Right hindlimb (tissue), 1 donor: ENCODE data around the gene LHX4.

Experiments used
- DNase-seq: peaks from one replicate; pipeline ENCODE4 v3.0.0-alpha.2; 2018

The LHX4 gene

DNA sequence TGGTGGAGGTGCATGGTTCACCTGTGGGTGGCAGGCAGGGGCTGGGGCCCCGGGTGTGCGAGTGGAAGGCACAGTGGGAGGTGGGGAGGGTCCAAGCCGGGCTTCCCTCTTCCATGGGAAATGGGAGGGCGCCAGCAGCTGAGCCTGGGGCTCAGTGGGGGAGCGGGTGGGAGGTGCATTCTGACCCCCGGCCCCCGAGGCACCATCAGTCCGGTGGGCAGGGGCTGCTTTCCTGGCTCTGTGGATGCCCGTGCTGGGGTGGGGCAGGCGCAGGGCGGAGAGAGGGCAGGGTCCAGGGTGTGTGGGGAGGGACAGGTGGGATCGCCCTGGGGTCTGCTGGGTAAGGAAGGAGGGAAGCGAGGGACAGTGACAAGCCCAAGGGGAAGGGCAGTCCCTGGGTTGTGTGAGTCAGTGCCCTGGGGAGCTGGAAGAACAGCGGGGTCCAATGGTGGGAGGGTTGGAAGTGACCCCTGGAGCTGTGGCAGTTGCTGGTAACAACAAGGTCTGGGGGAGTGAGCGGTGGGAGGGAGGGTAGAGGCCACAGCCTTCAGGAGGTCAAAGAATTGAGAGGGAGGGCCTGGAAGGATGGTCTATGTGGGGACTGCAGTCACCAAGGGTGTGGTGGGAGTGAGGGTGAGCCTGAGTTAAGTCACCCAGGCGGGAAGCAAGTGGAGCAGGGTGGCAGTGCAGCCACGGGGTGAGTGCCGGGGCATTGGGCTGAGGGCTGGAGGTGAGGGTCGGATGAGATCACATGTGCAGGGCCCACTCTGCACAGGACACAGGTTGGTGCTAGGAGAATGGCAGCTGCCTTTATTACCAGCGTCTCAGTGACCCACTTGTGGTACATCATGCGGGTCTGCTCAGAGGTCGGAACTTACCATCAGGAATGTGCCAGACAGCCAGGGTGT, 29.6 kb downstream of the LHX4 start:
- DNase-seq = no peak

DNA sequence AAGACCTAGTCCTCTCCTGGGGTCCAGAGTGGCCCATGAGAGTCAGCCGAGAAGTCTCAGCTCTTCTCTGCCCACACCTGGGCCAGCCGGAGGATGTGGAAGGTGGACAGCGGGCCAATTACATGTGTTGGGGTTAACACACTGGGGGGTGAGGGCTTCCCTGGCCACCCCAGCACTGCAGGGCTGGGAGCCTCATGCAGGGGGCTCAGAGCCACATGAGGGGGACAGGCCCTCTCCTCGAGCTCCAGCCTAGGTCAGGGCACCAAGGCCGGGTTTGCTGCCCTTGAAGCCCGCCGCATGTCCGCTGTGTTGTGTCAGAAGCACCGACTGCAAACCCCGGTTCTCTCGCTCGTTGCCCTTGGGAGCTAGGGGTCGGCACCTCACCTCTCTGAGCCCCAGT, 30.5 kb downstream of the LHX4 start:
- no peak for DNase-seq

DNA sequence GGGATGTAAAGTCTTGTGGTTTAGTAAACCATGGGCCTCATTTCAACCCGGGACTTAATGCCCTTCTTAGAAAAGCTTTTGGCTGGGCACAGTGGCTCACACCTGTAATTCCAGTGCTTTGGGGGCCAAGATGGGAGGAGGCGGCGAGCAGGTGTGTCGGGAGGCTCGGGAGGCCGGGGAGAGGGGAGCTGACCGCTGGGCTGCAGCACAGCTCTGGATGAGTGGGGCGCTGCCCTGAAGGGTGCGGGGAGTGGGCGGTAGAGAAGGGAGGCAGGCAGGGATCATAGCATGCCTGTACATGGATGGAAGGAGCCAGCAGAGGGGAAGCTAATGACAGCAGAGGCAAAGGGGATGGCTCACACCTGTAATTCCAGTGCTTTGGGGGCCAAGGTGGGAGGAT, 31.0 kb downstream of the LHX4 start:
- no peak for DNase-seq

DNA sequence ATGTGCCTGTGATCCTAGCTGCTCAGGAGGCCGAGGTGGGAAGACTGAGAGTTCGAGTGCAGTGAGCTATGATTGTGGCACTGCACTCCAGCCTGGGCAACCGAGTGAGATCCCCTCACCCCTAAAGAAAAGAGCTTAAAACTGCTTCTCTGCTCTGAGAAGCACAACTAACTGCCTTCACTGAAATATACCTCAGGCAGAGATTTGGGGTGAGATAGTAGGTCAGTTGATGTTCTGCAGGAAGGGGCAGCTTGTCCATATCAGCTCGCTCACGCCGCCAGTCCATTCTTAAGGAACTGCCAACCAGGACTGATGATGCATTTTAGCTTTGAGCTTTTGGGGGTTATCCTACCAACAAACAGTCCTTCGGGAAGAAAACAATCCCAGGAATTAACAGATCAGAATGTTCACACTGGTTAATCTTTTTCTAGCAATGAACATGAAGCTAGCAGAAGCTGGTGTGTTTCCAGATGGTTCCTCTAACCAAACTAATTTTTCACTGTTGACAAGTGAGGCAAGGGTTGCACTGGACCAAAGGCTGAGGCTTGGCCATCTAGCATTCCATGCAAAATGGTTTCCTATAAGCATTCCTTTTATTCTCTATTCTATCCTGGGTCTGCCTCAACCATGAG, 31.6 kb downstream of the LHX4 start:
- DNase-seq = no peak

DNA sequence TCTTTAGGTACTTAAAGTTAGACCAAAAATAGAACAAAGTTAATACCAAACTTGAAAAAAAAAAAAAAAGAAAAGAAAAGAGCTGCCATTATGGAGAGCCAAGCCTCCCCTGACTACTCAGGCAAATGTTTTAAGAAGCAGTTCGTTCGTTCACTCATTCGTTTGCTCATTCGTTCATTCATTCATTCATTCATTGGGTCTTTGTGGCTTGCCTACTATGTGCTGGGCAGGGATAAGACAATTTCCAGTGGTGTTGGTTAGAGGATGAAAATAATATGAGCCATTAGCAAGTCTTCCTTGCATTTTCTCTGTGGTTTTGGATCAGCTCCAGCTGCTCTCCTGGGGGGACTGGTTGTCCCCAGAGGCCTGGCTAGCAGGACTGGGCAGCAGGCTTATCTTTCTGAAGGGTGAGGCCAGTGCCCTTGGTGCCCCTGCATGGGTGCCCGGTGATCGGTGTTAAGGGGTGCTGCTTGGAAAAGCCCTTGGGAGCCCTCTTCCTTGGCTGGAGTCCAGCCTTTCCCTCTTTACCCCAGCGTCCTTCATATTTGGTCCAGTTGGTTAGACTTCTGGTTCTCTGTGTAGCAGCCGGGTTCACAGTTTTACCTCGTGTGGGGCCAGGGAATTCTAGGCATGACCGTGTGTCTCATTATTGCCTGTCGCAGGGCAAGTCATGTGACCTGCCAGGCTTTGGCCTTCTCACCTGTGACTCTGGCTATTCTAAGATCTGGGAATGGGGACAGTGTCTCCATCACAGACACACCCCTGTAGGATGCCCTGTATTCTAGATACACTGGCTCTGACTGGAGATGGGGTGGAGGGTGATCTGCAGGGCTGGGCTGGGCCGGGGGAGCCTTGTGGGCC, 32.8 kb downstream of the LHX4 start:
- no peak for DNase-seq

DNA sequence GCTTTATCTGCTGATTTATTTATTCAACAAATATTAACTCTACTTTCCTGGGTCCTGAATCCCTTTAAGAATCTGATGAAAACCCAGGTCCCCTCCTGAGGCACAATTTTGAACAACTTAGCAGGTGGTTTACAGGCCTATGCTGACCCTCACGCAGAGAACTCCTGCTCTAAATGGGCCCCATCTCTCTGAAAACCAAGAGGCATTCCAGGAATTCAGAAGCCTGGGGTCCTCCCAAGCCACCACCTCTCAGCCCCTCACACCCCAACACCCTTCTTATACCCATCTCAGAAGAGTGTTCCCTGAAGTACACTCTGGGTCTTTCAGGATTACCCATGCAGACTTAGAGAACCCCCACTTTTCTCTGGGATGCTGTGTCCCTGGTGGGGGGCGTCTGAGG, 34.5 kb downstream of the LHX4 start:
- no peak for DNase-seq

DNA sequence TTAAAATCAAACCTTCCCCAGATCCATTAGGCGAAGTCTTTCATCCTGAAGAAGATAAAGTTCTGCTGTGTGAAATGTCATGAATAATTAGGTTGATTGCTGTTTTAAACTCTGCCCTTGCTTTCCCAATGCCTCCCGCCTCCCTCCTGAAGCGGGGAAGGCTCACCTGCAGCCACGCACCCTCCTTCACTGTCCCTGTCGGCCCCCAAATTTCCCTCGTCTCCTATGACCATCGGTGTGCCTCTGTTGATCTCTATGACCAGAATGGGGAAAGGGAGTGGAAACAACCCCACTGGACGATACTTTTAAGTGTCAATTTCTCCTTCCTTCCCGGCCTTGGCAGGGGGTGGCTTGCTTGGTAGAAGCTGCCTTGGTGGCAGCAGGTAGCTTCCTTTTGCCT, 35.1 kb downstream of the LHX4 start:
- DNase-seq = no peak

DNA sequence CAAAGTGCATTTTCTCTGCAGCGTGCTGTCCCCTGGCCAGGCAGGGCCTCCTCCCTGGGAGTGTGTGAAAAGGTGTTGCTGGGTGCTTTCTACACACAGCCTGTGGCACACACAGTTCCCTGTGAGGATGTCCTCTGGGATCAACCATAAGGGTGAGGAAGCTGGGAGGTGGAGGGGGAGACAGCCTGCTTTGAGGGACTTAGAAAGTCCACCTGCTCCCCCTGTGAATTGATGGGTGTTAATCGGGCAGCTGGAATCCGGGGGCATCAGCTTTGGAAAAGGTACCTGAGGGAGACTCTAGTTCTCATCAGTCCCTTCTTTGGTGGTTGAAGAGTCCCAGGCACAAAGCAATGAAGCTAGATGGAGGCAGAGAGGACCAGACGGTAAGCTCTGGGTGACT, 35.8 kb downstream of the LHX4 start:
- no peak for DNase-seq

DNA sequence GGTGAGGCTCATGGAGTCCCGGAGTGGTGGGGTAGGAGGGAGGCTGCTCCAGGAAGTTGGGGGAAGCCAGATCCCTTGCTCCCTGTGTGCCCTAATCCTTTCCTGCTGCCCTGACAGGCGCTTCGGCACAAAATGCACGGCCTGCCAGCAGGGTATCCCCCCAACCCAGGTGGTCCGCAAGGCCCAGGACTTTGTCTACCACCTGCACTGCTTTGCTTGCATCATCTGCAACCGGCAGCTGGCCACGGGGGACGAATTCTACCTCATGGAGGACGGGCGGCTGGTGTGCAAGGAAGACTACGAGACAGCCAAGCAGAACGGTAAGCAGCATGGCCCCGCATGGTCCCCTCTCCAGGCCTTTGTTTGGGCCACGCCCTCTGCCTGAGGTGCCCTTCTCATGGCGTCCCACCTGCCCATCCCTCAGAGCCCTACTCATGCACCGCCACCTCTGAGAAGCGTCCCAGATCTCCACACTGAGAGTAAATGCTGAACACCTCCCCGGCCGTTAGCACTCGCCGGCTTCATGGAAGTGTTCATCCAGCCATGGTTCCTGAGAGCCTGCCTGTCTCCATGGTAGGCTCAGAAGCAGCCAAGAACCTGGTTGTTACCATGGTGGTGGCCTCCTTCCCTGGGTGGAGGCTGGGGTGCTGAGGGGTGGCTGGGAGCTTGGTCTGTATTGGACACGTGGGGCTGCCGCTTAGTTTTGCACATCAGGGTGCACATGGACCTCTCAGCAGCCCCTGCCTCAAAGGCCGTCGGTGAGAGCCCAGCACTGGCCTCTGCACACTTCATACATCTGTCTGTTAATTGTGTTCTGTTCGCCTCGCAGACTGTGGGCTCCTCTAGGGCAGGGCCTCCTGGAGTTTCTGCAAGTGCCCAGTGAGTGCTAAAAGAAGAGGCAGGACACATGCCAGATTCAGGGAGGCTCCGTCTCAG, 36.5 kb downstream of the LHX4 start:
- no peak for DNase-seq

DNA sequence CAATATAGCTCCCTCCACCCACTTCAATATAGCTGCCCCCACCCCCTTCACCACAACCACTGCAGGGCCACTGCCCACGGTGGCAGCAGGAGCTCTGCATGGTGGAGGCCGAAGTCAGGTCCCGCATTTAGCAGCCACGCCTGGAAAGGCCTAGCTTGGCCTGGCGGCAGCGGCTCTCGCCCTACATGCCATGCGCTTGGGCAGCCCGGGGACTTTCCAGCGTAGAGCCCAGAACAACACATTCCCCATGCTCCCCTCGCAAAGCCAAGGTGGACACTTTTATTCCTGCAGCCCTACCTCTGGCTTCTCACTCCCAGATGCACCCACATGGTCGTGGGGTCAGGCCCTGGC, 37.1 kb downstream of the LHX4 start:
- DNase-seq = no peak

DNA sequence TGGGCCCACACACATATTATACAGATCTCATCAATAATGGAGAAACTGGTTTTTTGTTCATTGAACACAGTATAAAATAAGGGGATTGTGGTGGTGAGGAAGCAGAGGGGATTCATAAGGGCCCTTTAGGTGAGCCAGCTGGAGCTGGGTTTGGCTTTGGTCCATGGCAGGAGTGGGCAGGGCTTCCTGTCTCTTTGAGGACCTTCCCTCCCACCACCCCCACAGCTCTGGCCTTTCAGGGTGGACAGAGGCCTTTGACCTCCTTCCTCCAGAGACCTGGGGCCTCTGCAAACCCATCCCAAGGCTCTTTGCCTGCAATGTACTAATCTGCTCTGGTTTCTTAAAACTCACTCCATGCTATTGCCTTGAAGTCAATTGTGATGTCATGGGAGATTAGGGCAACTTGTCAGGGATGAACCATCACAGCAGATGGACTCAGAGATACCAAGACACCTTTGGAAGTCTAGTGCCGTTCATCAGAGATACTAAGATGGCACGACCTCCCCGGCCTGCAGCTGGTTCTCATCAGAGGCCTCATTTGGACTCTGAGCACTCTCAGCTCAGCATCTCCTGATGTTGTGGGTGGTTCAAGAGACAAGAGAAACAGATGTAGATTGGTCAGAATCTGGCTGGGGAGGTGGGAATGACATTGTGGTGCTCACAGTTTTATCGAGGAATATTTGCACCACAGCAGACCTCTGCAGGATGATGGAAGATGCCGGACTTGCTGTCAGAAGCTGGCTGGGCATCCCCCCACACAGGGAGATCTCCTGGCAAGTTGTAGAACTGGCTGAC, 37.9 kb downstream of the LHX4 start:
- no peak for DNase-seq

DNA sequence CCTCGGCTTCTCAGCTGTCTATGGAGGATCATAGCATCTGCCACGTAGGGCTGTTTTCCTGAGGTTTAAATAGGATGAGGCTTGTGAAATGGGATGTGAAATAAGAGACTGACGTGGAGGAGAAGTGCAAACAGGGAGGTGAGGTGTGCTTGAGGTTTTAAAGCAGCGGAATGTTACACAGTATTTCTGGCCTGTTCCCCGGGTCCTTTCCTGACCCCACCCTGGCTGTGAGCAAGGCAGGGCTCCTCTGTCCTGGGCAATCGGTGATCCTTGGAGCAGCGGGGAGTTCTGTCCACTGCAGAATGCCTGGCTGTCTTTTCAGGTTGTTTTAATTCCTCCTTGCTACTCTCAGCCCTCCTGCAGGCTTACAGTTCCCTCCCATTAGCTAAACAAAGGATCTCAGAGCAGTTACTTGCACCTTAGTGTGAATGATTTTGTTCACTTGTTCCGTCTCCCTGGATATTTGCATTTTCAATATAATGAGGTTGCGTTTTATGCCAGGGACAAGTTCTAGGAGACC, 38.6 kb downstream of the LHX4 start:
- DNase-seq = no peak

DNA sequence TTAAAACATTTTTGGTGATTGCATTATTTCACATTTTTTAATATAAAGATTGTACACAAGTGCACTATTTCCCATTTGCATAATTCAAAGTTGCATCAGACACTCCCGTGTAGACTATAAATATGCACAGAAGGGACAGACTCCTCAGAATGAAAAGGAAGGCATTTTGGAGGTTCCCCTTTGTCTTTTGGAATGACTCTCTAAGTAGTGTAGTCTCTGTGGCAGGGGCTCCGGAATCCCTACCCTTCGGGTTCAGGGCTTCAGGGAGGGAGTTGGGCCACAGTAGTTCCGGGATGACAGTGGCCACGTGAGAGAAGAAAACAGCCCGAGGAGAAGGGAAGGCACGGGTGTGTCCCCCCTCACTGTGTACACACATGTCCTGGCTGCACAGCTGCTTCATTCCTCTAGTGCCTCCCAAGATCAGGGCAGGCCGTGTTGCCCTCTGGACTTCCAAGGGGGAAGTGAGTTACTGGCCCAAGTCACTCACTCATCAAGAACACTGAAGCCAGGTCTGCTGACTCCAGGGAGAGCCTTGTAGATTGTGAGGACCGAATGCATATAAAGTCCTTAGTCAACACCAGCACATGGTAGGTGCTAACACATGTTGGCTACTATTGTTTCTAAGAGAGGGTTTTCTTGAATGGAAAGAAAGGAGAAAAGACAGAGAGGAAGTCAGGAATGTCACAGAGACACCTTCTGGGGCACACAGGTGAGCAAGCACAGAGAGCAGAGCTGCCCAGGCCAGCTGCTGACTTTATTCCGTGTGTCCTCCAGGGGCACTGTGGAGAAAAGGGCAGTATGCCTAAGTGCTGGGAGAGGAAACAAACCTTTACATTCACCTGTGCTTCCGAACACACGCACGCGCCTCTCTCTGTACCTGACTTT, 39.8 kb downstream of the LHX4 start:
- DNase-seq = no peak

DNA sequence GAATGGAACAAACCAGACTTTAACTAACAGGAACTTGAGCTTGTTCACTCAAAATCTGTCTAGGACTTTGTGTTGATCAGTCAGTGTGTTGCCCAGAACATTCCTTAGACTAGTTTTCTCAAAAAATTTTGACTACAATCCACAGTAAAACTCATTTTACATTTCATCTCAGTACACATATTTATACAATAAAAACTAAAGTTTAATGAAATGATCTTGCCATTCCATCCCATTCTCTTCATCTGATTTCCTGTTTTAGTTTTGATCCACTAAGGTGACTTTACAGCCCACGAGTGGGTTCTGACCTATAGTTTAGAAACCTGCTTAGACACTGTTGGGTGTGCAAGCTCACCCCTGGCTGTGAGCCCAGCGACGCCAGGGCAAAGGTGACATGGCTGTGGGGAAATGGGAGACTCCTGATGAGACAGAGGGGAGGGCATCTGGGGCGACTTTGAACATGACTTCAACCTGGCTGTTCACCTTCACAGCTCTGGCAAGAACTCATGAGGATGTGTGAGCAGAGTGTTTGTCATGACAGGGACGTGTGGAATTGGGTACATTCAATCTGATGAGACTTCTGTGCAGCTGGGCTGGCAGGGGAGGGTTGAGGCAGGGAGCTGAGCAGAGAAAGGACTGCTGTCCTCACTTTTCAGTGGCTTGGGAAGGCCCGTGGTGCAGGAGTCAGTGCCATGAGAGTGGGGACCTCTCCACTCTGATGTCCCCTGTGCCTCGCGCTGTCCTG, 40.6 kb downstream of the LHX4 start:
- no peak for DNase-seq

DNA sequence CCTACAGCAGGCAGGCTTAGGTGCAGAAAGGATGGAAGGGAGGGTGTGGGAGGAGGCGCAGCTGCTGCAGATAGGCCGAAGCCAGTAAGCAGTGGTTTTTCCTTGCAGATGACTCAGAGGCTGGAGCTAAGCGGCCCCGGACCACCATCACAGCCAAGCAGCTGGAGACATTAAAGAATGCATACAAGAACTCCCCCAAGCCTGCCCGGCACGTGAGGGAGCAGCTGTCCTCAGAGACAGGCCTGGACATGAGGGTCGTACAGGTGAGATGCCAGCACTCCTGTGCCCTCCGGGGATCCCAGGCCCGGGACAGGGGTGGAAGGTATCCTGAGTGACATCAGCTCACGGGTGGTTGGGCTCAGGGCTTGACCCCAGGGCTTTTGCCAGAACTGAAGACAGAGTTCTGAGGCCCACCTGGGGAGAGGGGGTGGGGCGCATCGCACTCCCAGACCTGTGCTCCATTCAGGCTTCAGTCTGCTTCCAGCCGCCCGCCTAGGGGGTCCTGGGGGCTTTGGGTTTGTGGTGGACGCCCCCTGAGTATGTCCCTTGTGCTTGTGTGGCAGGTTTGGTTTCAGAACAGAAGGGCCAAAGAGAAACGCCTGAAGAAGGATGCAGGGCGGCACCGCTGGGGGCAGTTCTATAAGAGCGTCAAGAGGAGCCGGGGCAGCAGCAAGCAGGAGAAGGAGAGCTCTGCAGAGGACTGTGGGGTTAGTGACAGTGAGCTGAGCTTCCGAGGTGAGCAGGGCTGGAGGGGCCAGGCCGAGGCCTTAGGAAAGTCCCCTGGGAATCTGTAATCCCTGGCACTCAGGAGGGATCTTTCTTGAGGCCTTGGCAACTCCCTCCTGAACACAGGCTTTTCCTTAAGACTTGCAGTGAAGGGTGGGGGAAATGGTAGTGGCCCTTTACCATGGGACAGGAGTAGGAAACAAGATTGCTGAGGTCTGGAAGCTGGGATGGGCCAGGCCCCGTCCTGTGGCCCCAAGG, 41.5 kb downstream of the LHX4 start:
- peak; percentile 76 for DNase-seq

DNA sequence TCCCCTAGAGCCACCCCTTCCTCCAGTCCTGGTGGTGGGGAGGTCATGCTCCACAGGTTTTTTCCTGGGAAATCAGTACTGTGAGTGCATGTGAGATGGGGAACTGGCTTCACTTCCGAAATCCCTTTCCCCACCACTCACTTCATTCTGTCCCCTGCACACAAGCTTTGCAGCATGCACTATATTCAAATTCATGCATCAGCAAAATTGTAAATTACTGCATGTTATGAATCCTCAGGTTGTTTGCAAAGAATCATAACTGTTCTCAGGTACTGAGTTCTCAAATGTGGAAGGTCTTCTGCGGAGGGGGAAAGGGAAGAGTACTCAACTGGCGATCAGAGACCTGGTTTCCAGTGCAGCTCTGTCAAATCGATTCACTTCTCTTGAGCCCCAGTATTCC, 42.3 kb downstream of the LHX4 start:
- no peak for DNase-seq

DNA sequence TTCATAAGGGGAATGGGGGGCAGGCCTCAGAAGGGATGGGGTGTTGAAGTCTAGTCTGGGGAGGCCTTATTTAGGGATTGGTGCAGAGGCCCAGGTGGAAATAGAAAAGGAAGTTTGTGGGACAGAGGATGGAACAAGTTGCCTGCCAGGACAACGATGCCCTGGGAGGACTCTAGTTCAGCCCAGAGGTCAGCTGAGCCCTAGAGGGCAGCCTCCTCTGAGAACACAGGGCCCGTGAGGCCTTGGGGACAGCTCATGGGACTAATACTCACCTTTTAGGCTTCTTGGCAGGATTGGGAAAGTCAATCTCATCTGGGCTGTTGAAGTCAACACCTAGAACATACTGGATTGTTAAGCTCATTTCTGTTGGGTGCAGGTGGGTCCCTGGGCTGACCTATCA, 43.0 kb downstream of the LHX4 start:
- DNase-seq = no peak

DNA sequence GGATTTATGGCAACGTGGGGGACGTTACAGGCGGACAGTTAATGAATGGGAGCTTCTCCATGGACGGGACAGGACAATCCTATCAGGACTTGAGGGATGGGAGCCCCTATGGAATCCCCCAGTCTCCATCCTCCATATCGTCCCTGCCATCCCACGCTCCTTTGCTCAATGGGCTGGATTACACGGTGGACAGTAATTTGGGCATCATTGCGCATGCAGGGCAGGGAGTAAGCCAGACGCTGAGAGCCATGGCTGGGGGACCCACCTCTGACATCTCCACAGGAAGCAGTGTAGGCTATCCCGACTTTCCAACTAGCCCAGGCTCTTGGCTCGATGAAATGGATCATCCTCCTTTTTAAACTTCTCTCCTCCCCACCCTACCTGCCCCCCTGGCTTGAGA, 44.2 kb downstream of the LHX4 start:
- no peak for DNase-seq
